NCI-H2196 (cell line): ENCODE measurements around the gene GGACT.
"Not testable (repeated sequence)": the region's sequence is repeated elsewhere in the genome, so short reads cannot be mapped to it uniquely, and the experiment has no call there.

Experiments used
- DNase-seq: peaks from one replicate; lab custom pipeline; 2025; ENCODE audit not compliant: unreplicated experiment; lab: John Stamatoyannopoulos, UW

The GGACT gene

GRCh38 chr13:100601716-100602115, 13.1 kb upstream of the GGACT start:
- DNase-seq: no peak

- DNase-seq: no peak
Measured at GRCh38 chr13:100600915-100601314, 12.3 kb upstream of the GGACT start.

GRCh38 chr13:100600461-100600860, 11.9 kb upstream of the GGACT start:
- no peak for DNase-seq

GRCh38 chr13:100597253-100597652, 8.7 kb upstream of the GGACT start:
- no peak for DNase-seq

GRCh38 chr13:100596516-100596915, 7.9 kb upstream of the GGACT start:
- no peak for DNase-seq

GRCh38 chr13:100594731-100595130, 6.1 kb upstream of the GGACT start:
- no peak for DNase-seq

DNA sequence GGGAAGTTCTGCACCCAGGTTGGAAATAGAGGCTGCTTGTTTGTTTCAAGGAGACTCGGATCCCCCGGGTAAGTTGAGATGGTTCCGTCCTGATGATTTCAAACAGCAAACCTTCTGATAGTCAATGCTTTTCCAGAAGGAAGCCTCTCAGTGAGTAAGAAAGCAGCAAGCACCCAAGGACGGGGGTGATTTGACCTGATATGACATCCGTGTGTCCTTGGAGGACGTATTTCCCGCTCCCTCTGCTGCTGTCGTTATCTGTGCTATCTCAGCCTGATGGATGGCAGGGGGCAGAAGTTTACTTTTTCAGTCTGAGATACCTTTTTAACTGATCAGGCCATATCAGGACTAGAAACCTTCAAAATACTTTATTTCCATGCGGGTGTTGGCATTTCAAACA, 5.7 kb upstream of the GGACT start:
- DNase-seq: no peak

- no peak for DNase-seq
Measured at GRCh38 chr13:100589178-100589725, 663 bp upstream of the GGACT start.

DNA sequence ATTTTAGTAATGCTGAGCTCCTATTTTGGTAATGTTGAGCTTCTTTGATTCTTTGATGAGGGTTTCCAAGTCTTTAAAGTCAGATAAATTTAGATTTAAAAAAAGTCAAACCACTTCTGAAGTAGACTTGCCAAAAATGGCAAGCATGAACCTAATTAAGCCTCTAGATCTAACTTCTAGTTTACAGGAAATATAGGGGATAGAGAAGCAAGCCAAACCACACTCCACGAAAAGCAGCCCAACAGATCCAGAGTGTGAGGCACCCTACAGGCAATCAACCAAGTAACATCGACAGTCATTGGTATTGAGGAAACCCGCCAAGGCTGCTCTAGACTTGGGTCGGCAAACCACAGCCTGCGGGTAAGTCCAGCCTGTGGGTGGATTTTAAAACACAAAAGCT, 3.7 kb downstream of the GGACT start:
- DNase-seq: no peak

GRCh38 chr13:100581504-100581903, 7.1 kb downstream of the GGACT start:
- DNase-seq: no peak

GRCh38 chr13:100581030-100581429, 7.6 kb downstream of the GGACT start:
- no peak for DNase-seq

- DNase-seq: no peak
Measured at GRCh38 chr13:100580045-100580444, 8.5 kb downstream of the GGACT start.

DNA sequence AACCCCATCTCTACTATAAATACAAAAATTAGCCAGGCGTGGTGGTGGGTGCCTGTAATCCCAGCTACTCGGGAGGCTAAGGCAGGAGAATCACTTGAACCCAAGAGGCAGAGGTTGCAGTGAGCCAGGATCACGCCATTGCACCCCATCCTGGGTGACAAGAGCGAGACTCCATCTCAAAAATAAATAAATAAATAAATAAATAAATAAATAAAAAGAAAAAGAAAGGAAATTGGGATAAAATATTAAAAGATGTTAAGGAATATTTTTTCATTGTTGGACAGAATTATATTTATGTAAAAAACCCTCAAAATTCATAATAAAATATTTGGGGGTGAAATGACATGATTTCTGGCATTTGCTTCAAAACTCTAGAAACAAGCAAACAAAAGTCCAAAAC, 11.3 kb downstream of the GGACT start:
- DNase-seq: not testable (repeated sequence)

GRCh38 chr13:100573121-100573520, 15.5 kb downstream of the GGACT start:
- DNase-seq: peak; percentile 35

DNA sequence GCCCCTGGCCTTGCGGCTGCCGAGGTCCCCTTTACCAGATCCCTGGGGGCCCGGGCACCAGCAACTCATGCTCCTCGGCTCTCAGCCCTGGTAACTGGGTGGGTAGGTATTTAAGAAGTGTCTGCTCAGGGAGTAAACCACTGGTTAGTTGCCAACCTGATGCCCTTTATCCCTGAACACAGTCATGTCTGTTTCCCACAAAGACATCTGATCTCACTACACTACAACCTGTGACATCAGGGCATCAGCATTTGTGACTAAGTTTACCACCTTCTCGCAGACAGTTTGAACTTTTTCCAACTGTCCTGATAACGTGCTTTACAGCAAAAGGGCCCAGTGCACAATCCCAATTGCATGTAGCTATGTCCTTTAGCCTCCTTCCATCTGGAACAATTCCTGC, 22.0 kb downstream of the GGACT start:
- no peak for DNase-seq

DNA sequence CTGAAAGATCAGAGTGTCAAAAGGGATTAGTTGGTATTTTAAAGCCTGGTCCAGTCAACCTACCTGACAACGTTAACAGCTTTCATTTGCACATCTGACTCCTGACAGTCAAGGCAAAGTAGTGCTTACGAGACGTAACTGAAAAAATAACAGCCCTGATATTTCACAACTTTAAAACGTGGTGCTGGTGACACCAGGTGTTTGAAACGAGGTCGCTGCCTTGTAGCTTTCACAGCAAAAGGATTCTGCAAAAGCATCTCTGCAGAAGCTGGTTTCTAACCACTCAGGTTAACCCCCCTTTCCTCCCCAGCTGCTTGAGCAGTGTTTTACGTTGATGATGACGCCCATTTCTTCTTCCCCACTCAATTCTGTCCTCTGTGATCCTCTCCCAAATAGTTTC, 23.3 kb downstream of the GGACT start:
- no peak for DNase-seq

DNA sequence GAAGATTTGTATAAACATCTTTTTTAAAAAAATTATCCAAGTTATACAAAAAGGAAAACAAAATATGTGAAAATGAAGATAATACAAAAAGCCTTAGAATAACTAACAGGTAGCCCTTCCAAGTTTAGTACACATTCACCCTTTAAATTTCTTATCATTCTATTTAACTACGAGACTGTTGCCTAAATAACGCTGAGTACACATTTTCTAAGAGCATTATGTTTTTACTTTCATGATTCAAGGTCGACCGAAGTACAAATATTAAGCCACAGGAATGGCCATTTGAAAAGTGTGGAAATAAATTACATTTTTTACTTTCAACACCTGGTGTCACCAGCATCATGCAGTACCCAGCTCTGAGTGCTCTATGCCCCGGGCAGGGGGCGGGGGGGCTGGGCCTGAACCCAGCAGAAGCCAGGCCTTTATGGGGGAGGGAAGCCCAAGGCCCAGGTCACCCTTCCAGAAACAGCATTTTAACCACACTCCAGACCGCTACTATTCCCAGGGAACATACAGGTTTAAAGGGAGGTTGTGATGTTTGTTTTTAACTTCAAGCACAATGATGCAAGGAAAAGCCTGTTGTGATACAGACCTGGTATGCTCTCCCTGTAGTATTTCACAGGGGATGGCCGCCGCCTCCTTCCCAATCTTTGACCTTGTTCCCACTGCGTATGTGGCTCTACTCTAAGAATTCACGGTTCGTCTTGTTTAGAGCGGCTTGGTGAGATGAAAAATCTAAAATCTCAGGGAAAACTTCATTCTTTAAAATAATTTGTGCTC, 24.0 kb downstream of the GGACT start:
- no peak for DNase-seq

DNA sequence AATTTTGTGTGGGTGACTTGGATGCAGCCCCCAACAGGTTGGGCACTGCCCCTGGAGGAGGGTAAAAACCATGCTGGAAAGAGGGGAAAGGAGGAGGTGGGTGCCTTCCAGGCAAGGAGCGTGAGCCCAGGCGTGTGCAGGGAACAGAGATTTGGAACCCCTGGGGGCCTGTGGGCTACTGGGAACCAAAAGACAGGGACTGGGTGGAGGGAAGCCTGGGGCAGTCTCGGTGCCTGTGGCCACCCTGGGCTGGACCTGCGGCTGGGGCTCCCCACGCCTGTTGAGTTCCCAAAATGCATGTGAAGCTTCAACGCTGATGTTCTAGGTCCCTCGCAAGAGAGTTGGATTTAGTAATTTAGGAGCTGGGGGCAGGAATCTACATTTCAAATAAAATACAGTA, 24.8 kb downstream of the GGACT start:
- DNase-seq: no peak

DNA sequence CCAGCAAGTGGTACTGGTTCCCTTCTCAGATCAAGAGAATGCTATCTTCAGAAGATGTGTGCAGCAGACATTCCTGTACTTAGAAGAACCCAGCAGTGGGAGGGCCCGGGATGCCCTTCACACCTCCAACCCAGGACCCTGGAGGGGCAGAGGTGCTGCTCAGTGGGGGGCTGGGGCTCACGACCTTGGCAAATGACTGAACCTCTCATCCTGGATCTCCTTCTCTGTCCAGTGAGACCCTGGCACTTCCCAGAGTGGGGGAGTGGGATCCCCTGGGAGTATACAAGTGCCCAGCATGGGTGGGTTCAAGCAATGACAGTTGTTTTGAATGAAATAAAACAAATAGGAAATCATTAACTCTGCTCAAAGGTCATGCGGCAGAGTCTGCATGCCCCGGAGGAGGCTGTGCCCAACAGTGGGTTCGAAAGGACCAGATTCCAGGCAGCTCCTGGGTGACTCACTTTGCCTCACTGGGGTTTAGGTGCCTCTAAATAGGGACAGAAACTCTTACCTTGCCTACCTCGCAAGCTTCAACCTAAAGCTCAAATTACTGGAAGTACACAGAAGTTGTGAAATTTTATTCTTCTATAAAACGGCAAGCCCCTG, 26.9 kb downstream of the GGACT start:
- no peak for DNase-seq

DNA sequence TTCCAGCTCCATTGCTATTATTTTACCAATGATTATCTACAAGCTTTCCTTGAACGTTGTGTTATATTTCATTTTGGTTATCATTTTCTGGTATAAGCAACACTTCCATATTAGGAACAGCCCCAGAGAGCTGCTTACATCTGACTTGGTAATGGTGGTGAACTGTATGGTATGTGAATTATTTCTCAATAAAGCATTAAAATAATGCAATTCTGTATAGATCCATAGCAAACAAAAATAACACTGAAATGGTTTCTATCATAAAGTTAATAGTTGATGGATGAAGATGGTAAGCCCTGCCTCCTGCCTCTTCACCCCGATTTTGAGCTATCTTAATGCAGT, 27.5 kb downstream of the GGACT start:
- DNase-seq: no peak

GRCh38 chr13:100560498-100561157, 28.0 kb downstream of the GGACT start:
- no peak for DNase-seq

DNA sequence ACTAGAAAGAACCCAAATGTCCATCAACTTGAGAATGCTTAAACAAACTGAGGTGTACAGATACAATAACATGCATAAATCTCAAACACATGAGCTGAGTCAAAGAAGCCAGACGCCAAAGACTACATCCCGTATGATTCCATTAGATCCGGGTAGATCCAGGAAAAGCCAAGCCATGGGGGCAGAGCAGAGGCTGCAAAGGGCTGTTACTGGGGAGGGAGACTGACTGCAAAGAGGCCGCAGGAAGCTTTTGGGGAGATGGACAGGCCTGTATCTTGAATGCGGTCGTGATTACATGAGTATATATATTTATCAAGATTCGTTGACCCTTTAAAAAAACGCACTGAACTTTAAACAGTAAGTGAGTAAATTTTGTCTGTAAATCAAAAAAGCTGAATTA, 28.7 kb downstream of the GGACT start:
- no peak for DNase-seq
